Colonic mucosa (tissue), 4 donors: Measurements from ENCODE around the gene SCAF8. TPM values are rescaled to one million over a fixed set of nuclear protein-coding genes. Genes with fewer than 3 reads are reported as not detected.
"Not testable (repeated sequence)": the region's sequence is repeated elsewhere in the genome, so short reads cannot be mapped to it uniquely, and the experiment has no call there.

Experiments used
- DNase-seq: peaks from one replicate; pipeline ENCODE4 v3.0.0-alpha.2; 2020
- H3K27ac ChIP-seq: fragments of 200-600 bp; one replicate; pipeline ENCODE4 v1.8.0; 2021
- H3K27me3 ChIP-seq: fragments of 200-600 bp; one replicate; pipeline ENCODE4 v1.8.0; 2021
- H3K36me3 ChIP-seq: fragments of 200-600 bp; one replicate; pipeline ENCODE4 v1.8.0; 2021
- H3K4me1 ChIP-seq: fragments of 200-600 bp; one replicate; pipeline ENCODE4 v1.8.0; 2021; ENCODE audit warnings: mild to moderate bottlenecking
- H3K4me3 ChIP-seq: fragments of 200-600 bp; one replicate; pipeline ENCODE4 v1.8.0; 2021
- H3K9ac ChIP-seq, 2 donors: one replicate each; pipeline ENCODE4 v1.7.0; 2013; ENCODE audit warnings: control low read depth in 2 of 2, low read depth in 2 of 2, low read length in 2 of 2
- H3K9me3 ChIP-seq: fragments of 200-600 bp; one replicate; pipeline ENCODE4 v1.8.0; 2021
- CTCF ChIP-seq: fragments of 200-600 bp; IDR thresholded peaks from one replicate; pipeline ENCODE4 v1.8.0; 2022; ENCODE audit warnings: antibody characterized with exemption, mild to moderate bottlenecking
- intact Hi-C: fragments of 100-400 bp; cut with DNase I; formaldehyde crosslinking; loops from one replicate; pipeline ENCODE4 v1.14.1; 2022
- total RNA-seq, 2 donors: library from RNA; stranded (reverse); fragmentation: NEBNext Ultra II Directional in 1 of 2; extraction: Animal tissue kit (Norgen Biotek cat#: 25700) in 1 of 2; gene quantifications; one replicate each; pipeline ENCODE4 v1.2.1, GENCODE V29; 2021
- donor health status: healthy.
- donor health status: DM: no; HTN: no; CAD: no.
- donor health status: DM: no; HTN: no; CAD: no.

Gene SCAF8
- total RNA-seq, 2 donors from 2014 or later: 30.8 to 35.6 TPM

DNA sequence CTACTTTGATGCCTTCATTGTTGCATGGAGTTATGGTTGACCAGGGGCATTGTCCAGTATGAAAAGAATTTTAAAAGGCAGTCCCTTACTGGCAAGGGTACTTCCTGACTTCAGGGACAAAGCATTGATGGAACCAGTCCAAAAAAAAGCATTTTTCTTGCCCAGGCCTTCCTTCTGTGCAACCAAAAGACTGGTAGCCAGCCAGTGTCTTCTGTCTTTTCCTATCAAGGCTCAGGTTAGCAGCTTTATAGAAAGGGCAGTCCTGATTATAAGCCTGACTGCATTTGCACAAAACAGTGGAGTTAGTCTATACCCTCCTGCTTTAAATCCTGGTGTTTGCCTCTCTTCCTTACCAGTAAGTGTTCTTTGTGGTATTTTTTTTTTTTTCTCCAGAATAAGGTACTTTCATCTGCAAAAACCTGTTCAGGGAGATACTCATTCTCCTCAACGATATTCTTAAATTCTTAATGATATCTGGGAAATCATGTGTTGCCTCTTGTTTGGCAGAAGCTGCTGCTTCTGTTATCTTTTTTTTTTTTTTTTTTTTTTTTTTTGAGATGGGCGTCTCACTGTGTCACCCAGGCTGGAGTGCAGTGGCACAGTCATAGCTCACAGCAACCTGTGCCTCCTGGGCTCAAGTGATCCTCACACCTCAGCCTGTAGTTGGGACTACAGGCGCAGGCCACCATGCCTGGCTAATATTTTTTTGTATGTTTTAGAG lies 33.9 kb downstream of the SCAF8 start:
- DNase-seq: no peak
- Histone ChIP-seq H3K9ac (no peak overlapping the region), H3K4me1 (no peaks in the 10 kb centered on the region), H3K27me3 (no peaks in the 10 kb centered on the region), H3K27ac (no peak overlapping the region), H3K9me3 (no peaks in the 10 kb centered on the region), H3K4me3 (no peak overlapping the region), H3K36me3 (no peaks in the 10 kb centered on the region)
- intact Hi-C loops: no loop called here
- no peak for TF ChIP-seq CTCF

DNA sequence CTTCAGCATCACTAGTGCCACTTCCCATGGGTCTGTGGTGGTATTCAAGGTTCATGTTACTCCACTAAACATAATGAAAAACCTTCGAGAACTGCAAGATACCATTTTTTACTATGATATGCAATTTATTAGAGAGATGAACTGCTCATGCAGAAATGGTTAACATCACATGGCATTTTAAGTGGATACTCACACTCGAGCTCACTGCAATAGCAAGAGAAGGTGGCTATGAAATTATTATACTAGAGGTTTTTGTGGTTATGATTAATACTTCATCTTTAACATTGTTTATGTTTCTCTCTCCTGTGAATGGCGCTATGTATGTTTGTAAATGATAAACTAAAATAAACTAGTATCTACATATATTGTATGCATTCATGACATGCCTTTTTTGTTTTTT lies 35.1 kb downstream of the SCAF8 start:
- H3K4me1 ChIP-seq: no peaks in the 10 kb centered on the region

DNA sequence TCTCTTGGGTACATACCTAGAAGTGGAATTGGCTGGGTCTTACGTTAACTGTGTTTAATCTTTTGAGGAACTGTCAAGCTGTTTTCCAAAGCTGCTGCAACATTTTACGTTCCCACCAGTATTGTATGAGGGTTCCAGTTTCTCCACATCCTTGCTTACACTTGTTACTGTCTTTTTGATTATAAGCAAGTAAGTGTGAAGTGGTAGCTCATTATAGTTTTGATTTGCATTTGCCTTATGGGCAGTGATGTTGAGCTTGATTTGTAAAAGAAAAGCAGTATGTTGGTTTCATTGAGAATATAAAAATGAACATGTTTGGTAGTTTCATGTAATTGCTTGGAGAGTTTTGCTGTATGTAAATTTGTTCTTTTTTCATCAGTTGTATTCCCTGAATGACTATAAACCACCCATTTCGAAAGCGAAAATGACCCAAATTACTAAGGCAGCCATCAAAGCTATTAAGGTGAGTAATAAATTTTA lies 40.4 kb downstream of the SCAF8 start:
- no peaks in the 10 kb centered on the region for H3K9me3 ChIP-seq
- intact Hi-C loops: no loop called here
- TF ChIP-seq CTCF: no peak

More for the DNA sequence above, 35.1 kb downstream of the SCAF8 start:
- no peak for TF ChIP-seq CTCF
- no peak overlapping the region for H3K9ac ChIP-seq
- DNase-seq: no peak
- H3K27me3 ChIP-seq: no peaks in the 10 kb centered on the region
- no peak overlapping the region for H3K27ac ChIP-seq
- no peaks in the 10 kb centered on the region for H3K9me3 ChIP-seq
- no peak overlapping the region for H3K4me3 ChIP-seq
- intact Hi-C loops: no loop called here
- H3K36me3 ChIP-seq: no peaks in the 10 kb centered on the region

DNA sequence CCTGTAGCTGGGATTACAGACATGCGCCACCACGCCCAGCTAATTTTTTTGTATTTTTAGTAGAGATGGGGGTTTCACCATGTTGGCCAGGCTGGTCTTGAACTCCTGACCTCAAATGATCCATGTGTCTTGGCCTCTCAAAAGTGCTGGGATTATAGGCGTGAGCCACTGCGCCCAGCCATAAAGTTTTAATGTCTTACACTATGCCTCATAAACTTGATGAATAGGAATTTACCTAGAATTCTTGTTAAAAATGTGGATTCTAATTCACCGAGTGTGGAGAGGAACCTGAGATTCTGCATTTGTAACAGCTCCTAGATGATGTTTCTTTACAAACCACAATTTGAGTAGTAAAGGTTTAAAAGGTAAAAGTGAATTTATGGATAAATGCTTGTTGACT lies 45.9 kb downstream of the SCAF8 start:
- H3K9me3 ChIP-seq, intact Hi-C loops: not testable (repeated sequence)

More for the DNA sequence above, 40.4 kb downstream of the SCAF8 start:
- DNase-seq: no peak
- no peak overlapping the region for H3K4me3 ChIP-seq
- no peaks in the 10 kb centered on the region for H3K36me3 ChIP-seq
- no peak overlapping the region for H3K27ac ChIP-seq
- H3K4me1 ChIP-seq: no peaks in the 10 kb centered on the region
- no peak overlapping the region for H3K9ac ChIP-seq
- H3K27me3 ChIP-seq: no peaks in the 10 kb centered on the region

DNA sequence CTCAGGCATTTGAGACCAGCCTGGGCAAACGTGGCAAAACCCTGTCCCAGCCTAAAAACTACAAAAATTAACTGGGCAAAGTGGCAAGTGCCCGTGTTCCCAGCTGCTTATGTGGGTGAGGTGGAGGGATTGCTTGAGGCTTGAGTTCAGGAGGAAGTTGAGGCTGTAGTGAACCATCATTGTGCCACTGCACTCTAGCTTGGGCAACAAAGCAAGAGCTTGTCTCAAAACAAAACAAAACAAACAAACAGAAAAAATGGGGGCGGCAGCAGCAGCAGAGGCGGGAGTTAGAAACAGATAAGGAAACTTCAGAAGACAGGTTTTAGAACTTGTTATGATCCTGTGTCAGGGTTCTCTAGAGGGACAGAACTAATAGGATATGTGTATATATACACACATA lies 49.0 kb downstream of the SCAF8 start:
- Histone ChIP-seq H3K9ac (no peak overlapping the region), H3K4me1 (no peaks in the 10 kb centered on the region), H3K27me3 (no peaks in the 10 kb centered on the region), H3K4me3 (no peak overlapping the region), H3K9me3 (no peaks in the 10 kb centered on the region), H3K27ac (no peak overlapping the region), H3K36me3 (no peaks in the 10 kb centered on the region)
- no peak for TF ChIP-seq CTCF
- intact Hi-C loops: no loop called here
- DNase-seq: no peak

More for the DNA sequence above, 45.9 kb downstream of the SCAF8 start:
- H3K4me3 ChIP-seq, H3K27me3 ChIP-seq, DNase-seq, H3K36me3 ChIP-seq, H3K27ac ChIP-seq, H3K4me1 ChIP-seq, H3K9ac ChIP-seq: not testable (repeated sequence)

GRCh38 chr6:154783229-154783628 lies 50.0 kb downstream of the SCAF8 start:
- TF ChIP-seq CTCF: no peak
- H3K4me3 ChIP-seq: no peak overlapping the region
- intact Hi-C loops: no loop called here
- no peak for DNase-seq
- H3K9ac ChIP-seq: no peak overlapping the region
- H3K4me1 ChIP-seq: no peaks in the 10 kb centered on the region
- H3K36me3 ChIP-seq: no peaks in the 10 kb centered on the region
- no peaks in the 10 kb centered on the region for H3K27me3 ChIP-seq
- H3K9me3 ChIP-seq: no peaks in the 10 kb centered on the region
- no peak overlapping the region for H3K27ac ChIP-seq
